Caco-2 (cell line): Measurements from ENCODE around the gene SCNN1G. TPM values are rescaled to one million over a fixed set of nuclear protein-coding genes. Genes with fewer than 3 reads are reported as not detected.

Experiments
- BruUV-seq: library from RNA; stranded (reverse); fragments of 400-500 nt; replicated peaks from 2 replicates; lab custom pipeline; 2021; lab: Mats Ljungman, UMichigan
- CTCF ChIA-PET: fragments of 300-600 bp; sonication (Branson Sonifier 250); formaldehyde crosslinking; loops from one replicate; lab custom pipeline; 2022; ENCODE audit warnings: antibody characterized with exemption; lab: Charles Lee
- POLR2A ChIA-PET: fragments of 300-600 bp; sonication (Branson Sonifier 250); formaldehyde crosslinking; loops from one replicate; lab custom pipeline; 2022; ENCODE audit warnings: antibody characterized with exemption; lab: Charles Lee
- DNase-seq, 2 experiments: peaks; one replicate each; pipeline versions ENCODE4 v3.0.0 to v3.0.0-alpha.2; 2020 to 2022
- H3K27me3 ChIP-seq: replicated peaks from 2 replicates; pipeline ENCODE4 v1.6.0; 2011; ENCODE audit warnings: low read length; ENCODE audit not compliant: control insufficient read depth, insufficient read depth
- H3K36me3 ChIP-seq: 2 replicates; pipeline ENCODE4 v1.5.1; 2011; ENCODE audit warnings: low read length; ENCODE audit not compliant: control insufficient read depth, insufficient read depth
- H3K4me1 ChIP-seq: fragments of 250-450 bp; sonication (Bioruptor Pico); 2 replicates; pipeline ENCODE4 v1.5.1; 2020; ENCODE audit warnings: mild to moderate bottlenecking
- H3K4me3 ChIP-seq: 2 replicates; pipeline ENCODE4 v1.5.1; 2011; ENCODE audit warnings: low read depth, mild to moderate bottlenecking, control low read depth, low read length
- H3K9me3 ChIP-seq: fragments of 250-450 bp; sonication (Bioruptor Pico); 2 replicates; pipeline ENCODE4 v1.5.1; 2020; ENCODE audit warnings: mild to moderate bottlenecking, moderate library complexity
- H3K27ac Mint-ChIP-seq: one replicate; pipeline ENCODE4 v1.8.0; 2022; ENCODE audit warnings: mixed read lengths; ENCODE audit not compliant: unreplicated experiment
- H3K27me3 Mint-ChIP-seq: one replicate; pipeline ENCODE4 v1.8.0; 2022; ENCODE audit warnings: mixed read lengths; ENCODE audit not compliant: insufficient read depth, unreplicated experiment
- H3K36me3 Mint-ChIP-seq: one replicate; pipeline ENCODE4 v1.8.0; 2022; ENCODE audit warnings: mild to moderate bottlenecking, mixed read lengths; ENCODE audit not compliant: insufficient read depth, unreplicated experiment
- H3K4me1 Mint-ChIP-seq: one replicate; pipeline ENCODE4 v1.8.0; 2022; ENCODE audit warnings: low read depth, mixed read lengths; ENCODE audit not compliant: unreplicated experiment
- H3K4me3 Mint-ChIP-seq: one replicate; pipeline ENCODE4 v1.8.0; 2022; ENCODE audit warnings: mild to moderate bottlenecking, moderate library complexity, mixed read lengths; ENCODE audit not compliant: unreplicated experiment
- H3K9me3 Mint-ChIP-seq: one replicate; pipeline ENCODE4 v1.8.0; 2022; ENCODE audit warnings: mixed read lengths; ENCODE audit not compliant: unreplicated experiment
- intact Hi-C: fragments of 100-400 bp; cut with micrococcal nuclease; formaldehyde crosslinking; loops from one replicate; pipeline ENCODE4 v1.10.0; 2022; ENCODE audit not compliant: unreplicated experiment
- total RNA-seq: library from RNA; stranded (reverse); gene quantifications from 2 replicates; pipeline ENCODE4 v1.2.3, GENCODE V29; 2022
- TF ChIP-seq, protein P1 (sequence below), 2 experiments: fragments of 200-600 bp in 1 of 2; IDR thresholded peaks; 1 replicate in 1 of 2; 2 replicates in 1 of 2; pipeline versions ENCODE4 v1.5.1 to v1.8.0; 2011 to 2022; ENCODE audit warnings: antibody characterized with exemption in 1 of 2, control low read depth in 1 of 2, inconsistent platforms in 1 of 2, low read depth in 1 of 2, low read length in 1 of 2, mild to moderate bottlenecking in 1 of 2, moderate library complexity in 1 of 2; ENCODE audit not compliant: insufficient read depth in 1 of 2, severe bottlenecking in 1 of 2, unreplicated experiment in 1 of 2

Gene SCNN1G
- total RNA-seq, 1 experiment from 2014 or later: not detected

DNA sequence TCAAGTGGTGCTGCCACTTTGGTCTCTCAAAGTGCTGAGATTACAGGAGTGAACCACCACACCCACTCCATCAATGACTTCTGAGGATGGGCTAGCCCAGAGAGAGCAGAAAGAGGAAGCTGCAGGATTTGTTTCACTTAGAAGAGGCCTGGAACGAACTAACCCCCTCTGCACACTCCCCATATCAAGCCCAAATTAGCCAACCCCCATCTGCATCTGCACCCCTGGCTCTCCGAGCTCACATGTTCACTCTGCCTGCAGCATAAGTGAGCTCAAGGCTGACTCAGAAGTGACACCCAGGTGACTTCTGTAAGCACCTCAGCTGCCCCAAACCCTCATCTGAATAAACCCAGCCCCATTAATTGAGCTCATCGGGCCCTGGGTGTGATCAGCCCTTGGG, 4.8 kb downstream of the SCNN1G start:
- Histone ChIP-seq H3K36me3 (no peaks in the 10 kb centered on the region), H3K9me3 (no peaks in the 10 kb centered on the region), H3K4me3 (no peak overlapping the region), H3K4me1 (peaks cover 6% of the 10 kb centered on the region; the same call in 1 of the 2 replicates), H3K27me3 (peaks cover 5% of the 10 kb centered on the region; the same call in 1 of the 2 replicates)
- Mint-ChIP-seq H3K27ac (no peak overlapping the region), H3K9me3 (no peaks in the 10 kb centered on the region), H3K27me3 (peaks cover 19% of the 10 kb centered on the region), H3K4me1 (peaks cover under 1% of the 10 kb centered on the region), H3K36me3 (no peaks in the 10 kb centered on the region), H3K4me3 (no peak overlapping the region)
- no TSS peak for BruUV-seq
- TF ChIP-seq, protein P1, sequence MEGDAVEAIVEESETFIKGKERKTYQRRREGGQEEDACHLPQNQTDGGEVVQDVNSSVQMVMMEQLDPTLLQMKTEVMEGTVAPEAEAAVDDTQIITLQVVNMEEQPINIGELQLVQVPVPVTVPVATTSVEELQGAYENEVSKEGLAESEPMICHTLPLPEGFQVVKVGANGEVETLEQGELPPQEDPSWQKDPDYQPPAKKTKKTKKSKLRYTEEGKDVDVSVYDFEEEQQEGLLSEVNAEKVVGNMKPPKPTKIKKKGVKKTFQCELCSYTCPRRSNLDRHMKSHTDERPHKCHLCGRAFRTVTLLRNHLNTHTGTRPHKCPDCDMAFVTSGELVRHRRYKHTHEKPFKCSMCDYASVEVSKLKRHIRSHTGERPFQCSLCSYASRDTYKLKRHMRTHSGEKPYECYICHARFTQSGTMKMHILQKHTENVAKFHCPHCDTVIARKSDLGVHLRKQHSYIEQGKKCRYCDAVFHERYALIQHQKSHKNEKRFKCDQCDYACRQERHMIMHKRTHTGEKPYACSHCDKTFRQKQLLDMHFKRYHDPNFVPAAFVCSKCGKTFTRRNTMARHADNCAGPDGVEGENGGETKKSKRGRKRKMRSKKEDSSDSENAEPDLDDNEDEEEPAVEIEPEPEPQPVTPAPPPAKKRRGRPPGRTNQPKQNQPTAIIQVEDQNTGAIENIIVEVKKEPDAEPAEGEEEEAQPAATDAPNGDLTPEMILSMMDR (IDR thresholded peaks at IDR 0.05; ENCODE audit: insufficient read depth in 1 of 2, low read depth in 1 of 2, low read length in 1 of 2, severe bottlenecking in 1 of 2, unreplicated experiment in 1 of 2): no peak
- DNase-seq: no peak
- ChIA-PET POLR2A (no interaction called here), CTCF (no interaction called here)
- intact Hi-C loops: loop anchor here (10.0 kb wide), 1 partner anchor 107 kb away; no protein-coding TSS in a partner anchor

DNA sequence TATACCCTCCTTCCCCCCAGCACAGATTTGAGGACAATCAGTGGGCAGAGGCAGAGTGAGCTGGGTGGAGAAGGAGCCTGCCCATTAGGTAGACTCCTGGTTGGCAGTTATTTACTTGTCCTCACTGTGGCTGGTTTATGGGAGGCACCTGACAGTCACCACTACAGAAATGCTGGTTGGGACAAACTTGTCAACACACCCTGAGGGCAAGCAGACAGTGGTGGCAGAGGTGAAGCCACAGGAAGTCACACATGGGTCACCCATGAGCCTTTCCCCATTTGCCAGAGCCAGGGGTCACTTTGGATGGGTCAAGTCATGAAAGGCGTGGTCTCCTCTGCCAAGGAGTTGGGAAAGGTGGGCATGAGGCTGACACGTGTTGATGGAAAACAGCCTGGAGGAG, 6.4 kb downstream of the SCNN1G start:
- Mint-ChIP-seq H3K9me3 (no peaks in the 10 kb centered on the region), H3K27me3 (peaks cover 22% of the 10 kb centered on the region), H3K27ac (no peak overlapping the region), H3K4me1 (no peaks in the 10 kb centered on the region), H3K36me3 (no peaks in the 10 kb centered on the region), H3K4me3 (no peak overlapping the region)
- Histone ChIP-seq H3K4me3 (no peak overlapping the region), H3K36me3 (no peaks in the 10 kb centered on the region), H3K4me1 (no peaks in the 10 kb centered on the region), H3K27me3 (peaks cover 2% of the 10 kb centered on the region; the same call in 1 of the 2 replicates), H3K9me3 (no peaks in the 10 kb centered on the region)
- CTCF ChIA-PET: no interaction called here
- POLR2A ChIA-PET: no interaction called here
- intact Hi-C loops: loop anchor here (10.0 kb wide), 1 partner anchor 106 kb away; no protein-coding TSS in a partner anchor
- TF ChIP-seq, protein P1 (IDR thresholded peaks at IDR 0.05; ENCODE audit: insufficient read depth in 1 of 2, low read depth in 1 of 2, low read length in 1 of 2, severe bottlenecking in 1 of 2, unreplicated experiment in 1 of 2): no peak
- DNase-seq: no peak
- BruUV-seq: no TSS peak

DNA sequence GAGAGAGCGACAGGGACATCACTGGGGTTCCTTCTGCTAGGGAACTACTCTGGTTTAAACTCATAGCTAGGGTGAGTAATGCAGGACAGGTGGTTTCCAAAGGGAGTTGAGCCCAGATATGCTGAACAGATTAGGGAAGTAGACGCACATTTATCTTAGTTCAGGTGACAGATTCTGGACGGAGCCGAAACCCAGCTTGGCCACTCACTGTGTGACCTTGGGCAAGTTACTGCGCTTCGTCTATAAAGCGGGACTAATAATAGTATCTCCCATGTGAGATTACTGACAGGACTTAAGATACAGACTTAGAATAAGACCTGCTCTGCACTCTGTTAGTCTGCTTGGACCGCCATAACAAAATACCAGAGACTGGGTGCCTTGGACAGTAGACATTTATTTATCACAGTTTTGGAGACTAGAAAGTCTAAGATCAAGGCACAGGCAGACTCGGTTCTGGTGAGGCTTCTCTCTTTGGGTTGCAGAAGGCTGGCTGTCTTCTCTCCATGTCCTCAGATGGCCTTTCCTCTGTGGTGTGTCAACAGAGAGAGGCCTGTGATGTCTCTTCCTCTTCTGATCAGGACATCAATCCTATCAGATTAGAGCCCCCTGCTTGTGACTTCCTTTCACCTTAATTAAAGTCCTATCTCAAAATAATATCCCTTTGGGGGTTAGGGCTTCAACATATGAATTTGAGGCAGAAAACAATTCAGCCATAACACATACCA, 12.1 kb downstream of the SCNN1G start:
- Histone ChIP-seq H3K4me1 (no peaks in the 10 kb centered on the region), H3K9me3 (no peaks in the 10 kb centered on the region), H3K4me3 (no peak overlapping the region), H3K27me3 (no peaks in the 10 kb centered on the region; the same call in 1 of the 2 replicates), H3K36me3 (no peaks in the 10 kb centered on the region)
- Mint-ChIP-seq H3K9me3 (no peaks in the 10 kb centered on the region), H3K4me3 (no peak overlapping the region), H3K36me3 (no peaks in the 10 kb centered on the region), H3K27me3 (peaks cover 5% of the 10 kb centered on the region), H3K4me1 (no peaks in the 10 kb centered on the region), H3K27ac (no peak overlapping the region)
- no TSS peak for BruUV-seq
- TF ChIP-seq, protein P1 (IDR thresholded peaks at IDR 0.05; ENCODE audit: insufficient read depth in 1 of 2, low read depth in 1 of 2, low read length in 1 of 2, severe bottlenecking in 1 of 2, unreplicated experiment in 1 of 2): no peak
- intact Hi-C loops: no loop called here
- POLR2A ChIA-PET: no interaction called here
- CTCF ChIA-PET: no interaction called here
- no peak for DNase-seq
